C4-2B (cell line): Measurements from ENCODE around the gene C2orf80.

Source experiments
- H3K27ac ChIP-seq: fragments of 450-650 bp; 2 replicates; pipeline ENCODE4 v1.5.1; 2017
- CTCF ChIP-seq: fragments of 450-650 bp; conservative IDR thresholded peaks from 2 replicates; pipeline ENCODE4 v1.5.1; 2017; ENCODE audit warnings: mild to moderate bottlenecking
- ZFX ChIP-seq: fragments of 450-650 bp; IDR thresholded peaks from 2 replicates; pipeline ENCODE4 v1.6.1; 2017

C2orf80 gene

DNA sequence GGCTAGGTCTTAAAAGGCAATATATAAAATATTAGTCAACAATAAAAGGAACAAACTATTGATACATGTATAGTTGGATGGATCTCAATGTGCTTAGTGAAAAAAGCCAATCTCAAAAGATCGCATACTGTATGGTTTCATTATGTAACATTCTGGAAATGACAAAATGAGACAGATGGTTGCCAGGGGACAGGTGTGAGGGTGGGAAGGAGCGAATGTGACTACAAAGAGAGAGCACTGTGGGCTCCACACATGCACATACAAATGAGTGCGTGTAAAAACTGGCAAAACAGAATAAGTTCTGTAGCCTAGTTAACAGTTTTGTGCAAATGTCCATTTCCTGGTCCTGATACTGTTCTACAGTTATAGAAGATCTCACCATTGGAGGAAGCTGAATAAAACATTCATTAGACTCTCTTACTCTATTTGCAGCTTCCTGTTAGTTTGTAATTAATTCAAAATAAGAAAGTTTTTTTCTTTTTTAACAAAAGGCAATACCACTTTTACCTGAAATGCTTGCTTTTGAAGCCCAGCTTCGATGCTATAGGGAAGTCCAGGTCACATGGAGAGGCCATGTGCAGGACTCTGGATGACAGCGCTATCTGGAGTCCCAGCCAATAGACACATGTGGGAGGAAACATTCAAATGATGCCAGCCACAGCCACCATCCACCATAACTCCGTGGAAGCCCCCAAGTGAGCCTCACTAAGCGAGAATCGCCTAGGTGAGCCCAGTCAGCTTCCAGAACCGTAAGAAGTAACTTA lies 21.0 kb upstream of the C2orf80 start:
- H3K27ac ChIP-seq = no peak overlapping the region
- TF ChIP-seq CTCF = no peak
- TF ChIP-seq ZFX = no peak

- TF ChIP-seq CTCF (no peak), ZFX (no peak)
- H3K27ac ChIP-seq = no peak overlapping the region
Observed at GRCh38 chr2:208208335-208209085, 18.7 kb upstream of the C2orf80 start.

GRCh38 chr2:208207769-208208168 lies 17.9 kb upstream of the C2orf80 start:
- TF ChIP-seq CTCF (no peak), ZFX (no peak)
- H3K27ac ChIP-seq = no peak overlapping the region

DNA sequence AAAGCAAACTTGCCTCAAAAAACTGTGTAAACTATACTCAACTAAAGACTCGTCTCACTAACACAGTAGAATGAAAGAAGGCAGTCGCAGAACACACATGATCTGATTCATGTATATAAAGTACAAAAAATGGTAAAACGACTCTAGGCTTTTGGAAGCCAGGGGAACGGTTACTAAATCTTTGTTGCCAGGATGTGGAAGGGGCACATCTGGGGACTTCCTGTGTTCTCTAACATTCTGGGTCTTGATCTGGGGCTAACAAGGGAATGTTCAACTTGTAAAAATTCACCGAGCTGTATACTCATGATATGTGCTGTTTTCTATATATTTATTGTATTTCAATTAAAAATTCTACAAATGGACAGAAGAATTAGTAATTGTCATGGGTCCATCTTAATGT lies 14.3 kb upstream of the C2orf80 start:
- no peak overlapping the region for H3K27ac ChIP-seq
- TF ChIP-seq ZFX (no peak), CTCF (no peak)

DNA sequence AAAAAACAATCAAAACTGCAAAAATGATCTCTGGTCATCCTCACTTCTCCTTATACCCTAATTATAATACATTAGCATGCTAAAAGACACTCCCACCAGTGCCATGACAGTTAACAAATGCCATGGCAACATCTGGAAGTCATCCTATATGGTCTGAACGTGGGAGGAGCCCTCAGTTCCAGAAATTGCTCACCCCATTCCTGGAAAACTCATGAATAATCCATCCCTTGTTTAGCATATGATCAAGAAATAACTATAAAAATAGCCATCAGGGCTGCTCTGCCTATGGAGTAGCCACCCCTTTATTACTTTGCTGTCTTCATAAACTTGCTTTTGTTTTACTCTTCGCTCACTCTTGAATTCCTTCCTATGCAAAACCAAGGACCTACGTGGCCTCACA lies 5.7 kb upstream of the C2orf80 start:
- TF ChIP-seq ZFX (no peak), CTCF (no peak)
- H3K27ac ChIP-seq = no peak overlapping the region

DNA sequence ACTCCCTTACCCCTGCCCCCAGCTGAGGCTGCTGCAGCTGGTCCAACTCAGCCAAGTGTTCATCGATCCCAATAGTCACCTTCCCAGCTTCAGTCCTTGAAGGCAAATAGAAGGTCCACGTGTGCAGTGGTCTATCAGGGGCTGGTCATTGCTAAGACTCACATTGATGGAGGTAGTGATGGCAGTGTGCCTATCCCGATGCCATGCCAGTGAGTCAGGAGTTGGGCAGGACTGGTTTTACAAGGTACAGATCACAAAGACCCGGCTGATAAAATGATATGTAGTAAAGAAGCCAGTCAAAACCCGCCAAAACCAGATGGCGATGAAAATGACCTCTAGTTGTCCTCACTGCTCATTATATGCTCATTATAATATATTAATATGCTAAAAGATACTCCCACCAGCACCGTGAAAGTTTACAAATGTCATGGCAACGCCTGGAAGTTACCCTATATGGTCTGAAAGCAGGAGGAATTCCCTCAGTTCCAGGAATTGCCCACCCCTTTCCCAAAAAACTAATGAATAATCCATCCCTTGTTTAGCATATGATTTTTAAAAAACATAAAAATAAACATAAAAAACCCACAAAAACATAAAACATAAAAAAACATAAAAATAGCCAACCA lies 2.9 kb upstream of the C2orf80 start:
- H3K27ac ChIP-seq = no peak overlapping the region
- TF ChIP-seq CTCF (no peak), ZFX (no peak)
